Uterus (tissue), 4 donors: ENCODE results near the gene PDK4. TPM values are rescaled to one million over a fixed set of nuclear protein-coding genes. Genes with fewer than 3 reads are reported as not detected.
A peak's percentile ranks its signal among the peaks of the same experiment; 100 is the strongest.
"Not testable (repeated sequence)": the region's sequence is repeated elsewhere in the genome, so short reads cannot be mapped to it uniquely, and the experiment has no call there.

Source experiments
- DNase-seq, 2 donors: peaks; one replicate each; pipeline ENCODE4 v3.0.0-alpha.2; 2019 to 2020
- H3K27ac ChIP-seq, 2 donors: fragments of 200-600 bp; sonication (generic); 1 replicate in 1 of 2; 2 replicates in 1 of 2; pipeline ENCODE4 v1.5.1; 2016 to 2018
- H3K27me3 ChIP-seq, 2 donors: fragments of 200-600 bp; sonication (generic); one replicate each; pipeline ENCODE4 v1.5.1; 2018 to 2019; ENCODE audit warnings: control low read depth in 1 of 2
- H3K36me3 ChIP-seq, 2 donors: fragments of 200-600 bp; sonication (generic); one replicate each; pipeline ENCODE4 v1.5.1; 2019; ENCODE audit warnings: control low read depth in 1 of 2
- H3K4me1 ChIP-seq, 2 donors: fragments of 200-600 bp; sonication (generic); one replicate each; pipeline ENCODE4 v1.5.1; 2018 to 2019; ENCODE audit warnings: control low read depth in 1 of 2
- H3K4me3 ChIP-seq, 2 donors: fragments of 200-600 bp; sonication (generic); 1 replicate in 1 of 2; 2 replicates in 1 of 2; pipeline ENCODE4 v1.5.1; 2018 to 2019; ENCODE audit warnings: mild to moderate bottlenecking in 1 of 2
- H3K9me3 ChIP-seq, 2 donors: fragments of 200-600 bp; sonication (generic); one replicate each; pipeline ENCODE4 v1.5.1; 2019; ENCODE audit warnings: control low read depth in 1 of 2
- POLR2A ChIP-seq, 2 donors: fragments of 450-650 bp; IDR thresholded peaks; one replicate each; pipeline ENCODE4 v1.6.1; 2016; ENCODE audit warnings: antibody characterized with exemption in 2 of 2, mild to moderate bottlenecking in 1 of 2, moderate library complexity in 1 of 2
- intact Hi-C: fragments of 100-400 bp; cut with DNase I; formaldehyde crosslinking; loops from one replicate; pipeline ENCODE4 v1.15.1; 2023; ENCODE audit warnings: low total_unique reads
- total RNA-seq, 4 donors: library from RNA; depleted of rRNA in 3 of 4; stranded (reverse); fragments of >200 nt in 3 of 4; gene quantifications; one replicate each; pipeline versions ENCODE4 v1.1.0 to v1.2.4, GENCODE V29; 2014 to 2023
- TF ChIP-seq, protein P1 (sequence below), 4 experiments: fragments of 200-600 bp in 2 of 4; fragments of 450-650 bp in 2 of 4; sonication (generic) in 2 of 4; IDR thresholded peaks; one replicate each; pipeline ENCODE4 v1.5.1; 2016 to 2019; ENCODE audit warnings: antibody characterized with exemption in 4 of 4, mild to moderate bottlenecking in 2 of 4, moderate library complexity in 1 of 4
- donor health status: DM: yes; HTN: yes; CAD: no.

The PDK4 gene
- total RNA-seq, 4 donors from 2014 or later: 12.0 to 509 (median 177) TPM

DNA sequence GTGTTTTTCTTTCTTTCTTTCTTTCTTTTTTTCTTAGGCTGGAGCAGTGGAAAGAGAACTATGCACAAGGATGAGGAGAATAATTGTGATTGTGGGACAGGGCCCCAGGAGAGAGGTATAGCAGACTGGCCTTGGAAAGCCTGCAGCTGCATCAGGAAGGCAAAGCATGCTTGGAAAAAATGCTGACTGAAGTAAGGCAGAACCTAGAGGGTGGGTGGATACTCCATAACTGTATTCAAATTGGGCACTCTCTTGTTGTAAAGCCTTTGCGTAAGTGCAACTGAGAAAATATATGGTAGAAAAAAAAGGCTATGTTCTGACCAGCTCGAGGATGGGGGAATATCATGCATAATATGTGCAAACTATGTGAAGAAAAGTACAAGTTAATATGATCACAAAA lies 39.5 kb downstream of the PDK4 start:
- Histone ChIP-seq H3K27ac (no peak overlapping the region), H3K27me3 (no peaks in the 10 kb centered on the region), H3K9me3 (no peaks in the 10 kb centered on the region), H3K36me3 (no peaks in the 10 kb centered on the region), H3K4me1 (no peaks in the 10 kb centered on the region), H3K4me3 (no peak overlapping the region)
- DNase-seq: no peak
- intact Hi-C loops: no loop called here
- TF ChIP-seq POLR2A (IDR thresholded peaks at IDR 0.05): no peak
- TF ChIP-seq, protein P1, sequence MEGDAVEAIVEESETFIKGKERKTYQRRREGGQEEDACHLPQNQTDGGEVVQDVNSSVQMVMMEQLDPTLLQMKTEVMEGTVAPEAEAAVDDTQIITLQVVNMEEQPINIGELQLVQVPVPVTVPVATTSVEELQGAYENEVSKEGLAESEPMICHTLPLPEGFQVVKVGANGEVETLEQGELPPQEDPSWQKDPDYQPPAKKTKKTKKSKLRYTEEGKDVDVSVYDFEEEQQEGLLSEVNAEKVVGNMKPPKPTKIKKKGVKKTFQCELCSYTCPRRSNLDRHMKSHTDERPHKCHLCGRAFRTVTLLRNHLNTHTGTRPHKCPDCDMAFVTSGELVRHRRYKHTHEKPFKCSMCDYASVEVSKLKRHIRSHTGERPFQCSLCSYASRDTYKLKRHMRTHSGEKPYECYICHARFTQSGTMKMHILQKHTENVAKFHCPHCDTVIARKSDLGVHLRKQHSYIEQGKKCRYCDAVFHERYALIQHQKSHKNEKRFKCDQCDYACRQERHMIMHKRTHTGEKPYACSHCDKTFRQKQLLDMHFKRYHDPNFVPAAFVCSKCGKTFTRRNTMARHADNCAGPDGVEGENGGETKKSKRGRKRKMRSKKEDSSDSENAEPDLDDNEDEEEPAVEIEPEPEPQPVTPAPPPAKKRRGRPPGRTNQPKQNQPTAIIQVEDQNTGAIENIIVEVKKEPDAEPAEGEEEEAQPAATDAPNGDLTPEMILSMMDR (IDR thresholded peaks at IDR 0.05): no peak

DNA sequence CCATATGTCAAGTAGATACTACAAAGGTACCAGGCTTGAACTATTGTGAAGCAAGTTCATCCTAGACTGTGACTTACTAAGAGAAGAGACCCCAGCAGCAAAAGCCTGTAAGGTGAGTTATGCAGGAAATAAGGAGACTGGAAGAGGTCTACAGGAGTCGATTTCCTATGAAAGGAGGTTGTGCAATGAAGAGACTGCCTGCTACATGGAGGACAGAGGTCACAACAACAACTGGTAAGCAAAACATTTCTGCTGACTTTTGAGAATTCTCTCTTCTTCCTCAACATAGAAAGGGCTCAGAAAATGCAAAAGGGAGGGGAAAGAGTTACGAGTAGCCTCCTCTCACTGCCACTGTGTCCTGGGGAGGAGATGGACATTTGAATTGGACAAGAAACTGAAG lies 42.4 kb downstream of the PDK4 start:
- Histone ChIP-seq H3K36me3 (no peaks in the 10 kb centered on the region), H3K9me3 (no peaks in the 10 kb centered on the region), H3K27ac (no peak overlapping the region), H3K27me3 (no peaks in the 10 kb centered on the region), H3K4me1 (peaks cover 9 to 15% of the 10 kb centered on the region in 2 donors), H3K4me3 (no peak overlapping the region)
- intact Hi-C loops: loop anchor here (5.0 kb wide), 1 partner anchor 43 kb away; the partner anchor contains the start of gene PDK4
- no peak for TF ChIP-seq POLR2A (IDR thresholded peaks at IDR 0.05)
- TF ChIP-seq, protein P1 (IDR thresholded peaks at IDR 0.05): no peak
- DNase-seq: no peak

DNA sequence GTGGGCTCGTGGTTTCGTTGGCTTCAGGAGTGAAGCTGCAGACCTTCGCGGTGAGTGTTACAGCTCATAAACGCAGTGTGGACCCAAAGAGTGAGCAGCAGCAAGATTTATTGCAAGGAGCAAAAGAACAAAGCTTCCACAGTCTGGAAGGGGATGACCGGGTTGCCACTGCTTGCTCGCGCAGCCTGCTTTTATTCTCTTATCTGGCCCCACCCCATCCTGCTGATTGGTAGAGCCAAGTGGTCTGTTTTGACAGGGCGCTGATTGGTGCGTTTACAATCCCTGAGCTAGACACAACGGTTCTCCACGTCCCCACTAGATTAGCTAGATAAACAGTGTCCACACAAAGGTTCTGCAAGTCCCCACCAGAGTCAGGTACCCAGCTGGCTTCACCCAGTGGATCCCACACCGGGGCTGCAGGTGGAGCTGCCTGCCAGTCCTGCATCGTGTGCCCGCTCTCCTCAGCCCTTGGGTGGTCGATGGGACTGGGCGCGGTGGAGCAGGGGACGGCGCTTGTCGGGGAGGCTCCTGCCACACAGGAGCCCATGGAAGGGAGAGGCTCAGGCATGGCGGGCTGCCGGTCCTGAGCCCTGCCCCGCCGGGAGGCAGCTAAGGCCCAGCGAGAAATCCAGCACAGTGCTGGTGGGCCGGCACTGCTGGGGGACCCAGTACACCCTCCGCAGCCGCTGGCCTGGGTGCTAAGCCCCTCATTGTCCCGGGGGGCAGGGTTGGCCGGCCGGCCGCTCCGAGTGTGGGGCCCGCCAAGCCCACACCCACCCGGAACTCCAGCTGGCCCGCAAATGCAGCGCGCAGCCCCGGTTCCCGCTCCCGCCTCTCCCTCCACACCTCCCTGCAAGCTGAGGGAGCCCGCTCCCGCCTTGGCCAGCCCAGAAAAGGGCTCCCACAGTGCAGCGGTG lies 44.0 kb downstream of the PDK4 start:
- H3K9me3 ChIP-seq, H3K27me3 ChIP-seq, H3K4me3 ChIP-seq, DNase-seq, H3K36me3 ChIP-seq: not testable (repeated sequence)
- intact Hi-C loops: loop anchor here (5.0 kb wide), 1 partner anchor 45 kb away; the partner anchor contains the start of gene PDK4
- Histone ChIP-seq H3K27ac (peak overlapping the region in 1 of 2 donors; percentile 91), H3K4me1 (peaks cover 9 to 18% of the 10 kb centered on the region in 2 donors)

DNA sequence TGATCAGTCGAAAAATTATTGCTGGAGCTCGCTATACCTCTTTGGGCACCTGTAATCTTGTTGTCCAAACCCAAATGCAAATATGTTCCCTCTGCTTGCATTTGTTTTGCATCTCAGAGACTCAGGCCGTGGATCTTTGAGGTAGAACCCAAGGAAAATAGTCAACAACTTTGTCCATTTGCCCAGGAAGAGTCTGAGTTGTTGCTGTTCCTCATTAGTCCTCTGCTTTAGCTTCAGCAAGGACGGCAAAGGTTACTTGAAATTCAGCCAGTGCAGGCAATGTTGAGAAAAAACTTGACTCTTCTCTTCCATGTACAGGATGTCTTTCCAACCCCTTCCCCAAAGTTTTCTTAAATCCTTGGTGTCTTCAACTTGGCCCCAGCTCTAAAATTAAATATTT lies 45.8 kb downstream of the PDK4 start:
- Histone ChIP-seq H3K9me3 (no peaks in the 10 kb centered on the region), H3K27me3 (no peaks in the 10 kb centered on the region), H3K4me3 (peak overlapping the region in 1 of 2 donors; percentile 8), H3K4me1 (peaks cover 9 to 18% of the 10 kb centered on the region in 2 donors), H3K36me3 (no peaks in the 10 kb centered on the region), H3K27ac (peak overlapping the region; percentile 91 to 97)
- intact Hi-C loops: loop anchor here (5.0 kb wide), 1 partner anchor 47 kb away; the partner anchor contains the start of gene PDK4
- TF ChIP-seq, protein P1 (IDR thresholded peaks at IDR 0.05): no peak
- no peak for TF ChIP-seq POLR2A (IDR thresholded peaks at IDR 0.05)
- DNase-seq: peak in 1 of 2 donors; percentile 19

DNA sequence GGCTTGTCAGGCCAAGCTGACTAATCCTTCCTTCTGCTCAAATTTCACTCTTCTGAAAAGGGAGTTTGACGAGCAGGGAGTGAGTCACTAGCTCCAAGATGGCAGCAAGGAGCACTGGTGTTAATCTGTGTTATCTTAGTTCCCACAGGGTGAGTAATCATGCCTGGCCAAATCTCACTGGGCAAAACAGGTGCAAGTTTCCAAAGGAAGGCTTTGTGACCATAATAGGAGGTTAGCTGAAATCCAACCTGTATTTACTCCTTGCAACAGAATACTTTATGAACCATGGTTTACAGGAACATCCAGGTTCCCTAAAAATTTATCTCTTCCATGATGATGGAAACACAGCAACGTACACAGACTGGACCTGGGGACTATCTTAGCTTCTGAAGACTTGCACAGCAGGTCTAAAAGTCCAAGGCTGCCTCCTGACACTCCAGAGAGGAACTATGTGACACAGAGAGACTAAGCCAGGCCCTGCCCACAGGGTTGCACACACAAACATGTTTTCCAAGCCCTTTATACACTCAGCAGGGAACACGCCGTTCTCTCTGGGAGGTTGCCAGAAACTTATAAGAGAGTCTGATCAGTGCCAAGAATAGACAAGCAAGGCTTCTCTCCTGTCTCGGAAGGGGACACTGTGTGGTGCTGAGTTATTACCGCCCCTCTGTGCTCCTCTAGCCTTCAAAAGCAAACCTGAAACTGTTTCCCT lies 46.3 kb downstream of the PDK4 start:
- no peaks in the 10 kb centered on the region for H3K36me3 ChIP-seq
- no peak overlapping the region for H3K4me3 ChIP-seq
- intact Hi-C loops: loop anchor here (5.0 kb wide), 1 partner anchor 47 kb away; the partner anchor contains the start of gene PDK4
- H3K27me3 ChIP-seq: no peaks in the 10 kb centered on the region
- peak; percentile 51 to 57 for TF ChIP-seq POLR2A (IDR thresholded peaks at IDR 0.05)
- TF ChIP-seq, protein P1 (IDR thresholded peaks at IDR 0.05): no peak
- peak; percentile 86 to 98 for DNase-seq
- H3K27ac ChIP-seq: peak overlapping the region; percentile 91 to 97
- H3K4me1 ChIP-seq: peaks cover 9 to 18% of the 10 kb centered on the region in 2 donors
- no peaks in the 10 kb centered on the region for H3K9me3 ChIP-seq
